ENCODE results near the gene PDE4C.

Gene PDE4C

DNA sequence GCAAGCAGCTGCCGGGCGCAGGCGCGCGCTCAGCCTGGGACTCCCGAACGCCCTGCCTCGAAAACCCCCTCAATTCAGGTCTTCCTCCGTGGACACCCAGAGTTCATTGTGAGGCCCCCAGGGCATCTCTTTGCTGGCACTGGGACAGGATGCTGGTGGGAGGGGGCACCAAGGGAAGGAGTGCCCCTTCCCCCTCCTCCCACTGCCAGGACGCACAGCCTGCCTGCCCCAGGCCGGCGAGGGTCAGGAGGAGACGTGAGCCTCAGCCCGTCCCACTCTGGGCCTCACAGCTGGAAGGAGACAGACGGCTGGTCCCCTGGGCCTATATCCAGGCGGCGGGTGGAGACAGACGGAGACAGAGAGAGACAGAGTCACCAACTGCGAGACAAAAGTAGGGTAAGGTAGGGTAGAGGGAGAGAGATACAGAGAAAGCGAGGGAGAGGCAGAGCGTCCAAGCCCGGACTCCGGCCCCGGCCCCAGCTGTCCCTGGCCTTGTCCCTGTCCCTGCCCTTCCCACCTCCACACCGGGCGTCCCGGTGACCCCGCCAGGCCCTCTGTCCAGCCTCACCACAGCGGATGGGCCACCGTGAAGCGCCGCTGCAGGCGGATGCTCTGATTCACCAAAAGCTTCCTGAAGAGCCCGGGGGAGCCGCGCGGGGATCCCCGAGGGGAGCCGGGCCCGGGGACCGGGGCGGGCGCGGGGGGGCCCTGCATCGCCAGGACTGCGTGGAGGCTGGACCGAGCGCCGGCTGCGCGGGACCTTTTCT, at the start of gene PDE4C:
PDE4C (minus strand) TSS at position 737 of the 767 bp plus-strand sequence; CDS start at position 714, 23 bp downstream.
- Histone ChIP-seq H3K4me1 (peaks cover 0 to 43% (median 31%) of the 10 kb centered on the region in 4 donors), H3K4me3 (peak within 1 kb of the TSS in 1 of 2 donors; percentile 25), H3K9me3 (no peaks in the 10 kb centered on the region), H3K27ac (peak within 1 kb of the TSS; percentile 2 to 57), H3K27me3 (peaks cover 0 to 80% of the 10 kb centered on the region in 2 donors), H3K36me3 (no peaks in the 10 kb centered on the region)
- TF ChIP-seq, protein P1, sequence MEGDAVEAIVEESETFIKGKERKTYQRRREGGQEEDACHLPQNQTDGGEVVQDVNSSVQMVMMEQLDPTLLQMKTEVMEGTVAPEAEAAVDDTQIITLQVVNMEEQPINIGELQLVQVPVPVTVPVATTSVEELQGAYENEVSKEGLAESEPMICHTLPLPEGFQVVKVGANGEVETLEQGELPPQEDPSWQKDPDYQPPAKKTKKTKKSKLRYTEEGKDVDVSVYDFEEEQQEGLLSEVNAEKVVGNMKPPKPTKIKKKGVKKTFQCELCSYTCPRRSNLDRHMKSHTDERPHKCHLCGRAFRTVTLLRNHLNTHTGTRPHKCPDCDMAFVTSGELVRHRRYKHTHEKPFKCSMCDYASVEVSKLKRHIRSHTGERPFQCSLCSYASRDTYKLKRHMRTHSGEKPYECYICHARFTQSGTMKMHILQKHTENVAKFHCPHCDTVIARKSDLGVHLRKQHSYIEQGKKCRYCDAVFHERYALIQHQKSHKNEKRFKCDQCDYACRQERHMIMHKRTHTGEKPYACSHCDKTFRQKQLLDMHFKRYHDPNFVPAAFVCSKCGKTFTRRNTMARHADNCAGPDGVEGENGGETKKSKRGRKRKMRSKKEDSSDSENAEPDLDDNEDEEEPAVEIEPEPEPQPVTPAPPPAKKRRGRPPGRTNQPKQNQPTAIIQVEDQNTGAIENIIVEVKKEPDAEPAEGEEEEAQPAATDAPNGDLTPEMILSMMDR (IDR thresholded peaks at IDR 0.05), result no peak
- peak in 1 of 2 donors; percentile 72 for DNase-seq
- intact Hi-C loops (cut with DNase I; ENCODE audit: low total_unique reads), result no loop called here

DNA sequence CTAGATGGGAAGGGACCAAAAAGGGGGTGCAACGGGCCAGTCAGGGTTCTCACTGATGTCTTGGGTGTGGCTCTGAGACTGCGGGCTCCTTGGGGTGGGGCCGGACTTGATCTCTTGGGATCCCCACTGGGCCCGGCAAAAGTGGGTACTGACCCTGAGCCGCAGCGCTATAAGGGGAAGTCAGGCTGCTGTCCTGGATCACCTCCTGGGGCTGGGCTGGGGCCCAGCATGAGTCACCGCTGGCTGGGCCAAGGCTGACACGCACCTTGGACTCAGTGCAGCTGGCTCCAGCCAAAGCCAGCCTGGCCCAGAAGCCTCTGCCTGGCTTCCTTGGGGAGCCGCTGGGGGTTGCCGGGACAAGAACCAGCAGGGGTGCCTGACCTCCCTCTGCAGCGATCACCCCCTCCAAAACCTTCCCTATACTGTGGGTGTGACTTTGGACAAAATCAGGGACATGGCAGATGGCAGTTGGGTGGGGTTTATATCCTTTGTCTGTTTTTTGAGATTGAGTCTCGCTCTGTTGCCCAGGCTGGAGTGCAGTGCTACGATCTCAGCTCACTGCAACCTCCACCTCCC, 48.6 kb upstream of the PDE4C start:
- peak; percentile 86 to 95 for DNase-seq
- H3K4me1 ChIP-seq, result peaks cover 4 to 71% (median 38%) of the 10 kb centered on the region in 4 donors
- H3K9me3 ChIP-seq, result no peaks in the 10 kb centered on the region
- H3K27me3 ChIP-seq, result no peaks in the 10 kb centered on the region
- H3K4me3 ChIP-seq, result peak overlapping the region; percentile 4 to 24
- H3K27ac ChIP-seq, result peak overlapping the region; percentile 74 to 100
- intact Hi-C loops (cut with DNase I; ENCODE audit: low total_unique reads), result no loop called here
- TF ChIP-seq, protein P1 (IDR thresholded peaks at IDR 0.05), result peak in 1 of 2 experiments; percentile 16
- peaks cover 16 to 25% (median 23%) of the 10 kb centered on the region in 3 donors for H3K36me3 ChIP-seq

DNA sequence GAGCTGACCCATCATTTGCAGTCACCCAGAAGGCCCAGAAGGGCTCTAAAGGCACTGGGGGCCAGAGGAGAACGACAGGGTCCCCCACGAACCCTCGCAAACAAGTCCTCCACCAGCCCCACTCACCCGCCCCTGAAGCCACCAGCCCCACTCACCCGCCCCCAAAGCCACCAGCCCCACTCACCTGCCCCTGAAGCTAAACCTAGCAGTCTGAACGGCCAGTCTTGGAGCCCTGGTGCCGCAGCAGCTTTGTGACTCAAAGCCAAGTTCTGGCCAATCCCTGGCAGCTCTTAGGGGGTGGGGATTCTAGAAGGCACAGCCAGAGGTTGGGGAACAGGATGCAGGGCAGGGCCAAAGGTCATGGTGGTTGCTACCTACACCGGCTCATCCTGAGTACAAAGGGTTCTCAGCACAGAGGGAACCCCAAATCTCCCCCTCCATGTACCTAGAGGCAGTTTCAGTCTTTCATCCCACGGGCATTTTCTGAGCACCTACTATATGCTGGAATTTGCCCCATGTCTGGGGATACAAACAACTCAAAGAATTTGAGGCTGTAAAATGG, 48.1 kb upstream of the PDE4C start, which contains the start of gene IQCN:
IQCN (minus strand) TSS at position 234 of the 562 bp plus-strand sequence. CDS start 4,974 bp downstream, outside the sequence.
- Histone ChIP-seq H3K9me3 (no peaks in the 10 kb centered on the region), H3K27ac (peak within 1 kb of the TSS; percentile 74 to 100), H3K36me3 (peaks cover 16 to 25% (median 23%) of the 10 kb centered on the region in 3 donors), H3K4me3 (peak within 1 kb of the TSS; percentile 4 to 24), H3K27me3 (no peaks in the 10 kb centered on the region), H3K4me1 (peaks cover 4 to 71% (median 38%) of the 10 kb centered on the region in 4 donors)
- TF ChIP-seq, protein P1 (IDR thresholded peaks at IDR 0.05), result no peak
- peak; percentile 39 to 83 for DNase-seq
- intact Hi-C loops (cut with DNase I; ENCODE audit: low total_unique reads), result no loop called here

DNA sequence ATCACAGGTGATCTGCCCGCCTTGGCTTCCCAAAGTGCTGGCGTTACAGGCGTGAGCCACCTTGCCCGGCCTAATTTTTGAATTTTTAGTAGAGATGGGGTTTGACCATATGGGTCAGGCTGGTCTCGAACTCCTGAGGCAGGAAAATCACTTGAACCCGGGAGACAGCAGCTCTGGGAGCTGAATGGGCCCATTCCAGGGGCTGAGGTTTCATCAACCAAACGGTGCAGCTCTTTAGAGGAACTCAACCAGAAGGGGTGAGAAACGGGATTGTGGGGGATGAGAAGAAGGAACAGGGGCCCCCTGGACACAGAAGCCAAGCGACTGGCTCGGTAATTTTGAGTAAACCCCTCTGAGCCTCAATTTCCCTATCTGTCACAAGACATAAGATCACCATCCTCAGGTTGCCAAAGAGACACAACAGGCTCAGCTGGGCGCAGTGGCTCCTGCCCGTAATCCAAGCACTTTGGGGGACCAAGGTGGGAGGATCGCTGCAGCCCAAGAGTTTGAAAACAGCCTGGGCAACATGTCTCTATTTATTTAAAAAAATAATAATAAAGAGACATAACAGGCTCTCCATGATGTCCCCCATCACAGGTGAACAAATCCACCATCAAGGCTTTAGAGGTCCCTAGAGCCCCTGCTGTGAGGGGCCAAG, 47.5 kb upstream of the PDE4C start:
- H3K4me1 ChIP-seq, result peaks cover 4 to 66% (median 33%) of the 10 kb centered on the region in 4 donors
- peak overlapping the region; percentile 74 to 100 for H3K27ac ChIP-seq
- peaks cover 12 to 19% (median 18%) of the 10 kb centered on the region in 3 donors for H3K36me3 ChIP-seq
- H3K4me3 ChIP-seq, result no peak overlapping the region
- H3K9me3 ChIP-seq, result no peaks in the 10 kb centered on the region
- TF ChIP-seq, protein P1 (IDR thresholded peaks at IDR 0.05), result no peak
- intact Hi-C loops (cut with DNase I; ENCODE audit: low total_unique reads), result no loop called here
- H3K27me3 ChIP-seq, result no peaks in the 10 kb centered on the region
- DNase-seq, result no peak

DNA sequence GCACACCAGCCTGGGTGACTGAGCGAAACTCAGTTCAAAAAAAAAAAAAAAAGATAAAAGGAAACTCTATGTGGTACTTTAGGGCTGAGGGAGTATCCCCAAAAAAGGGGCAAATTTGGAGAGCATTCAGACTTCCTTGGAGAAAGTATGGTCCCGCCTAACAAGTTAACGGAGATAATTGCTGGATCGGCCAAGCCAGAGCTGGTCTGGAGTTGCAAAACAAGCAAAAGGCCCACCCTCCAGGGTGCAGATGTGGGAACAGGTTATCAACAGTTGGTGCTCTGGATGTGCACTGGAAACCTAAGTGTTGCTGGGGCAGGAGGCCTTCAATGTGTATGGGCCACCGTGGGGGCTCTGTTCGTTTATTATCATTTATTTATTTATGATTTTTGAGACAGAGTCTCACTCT, 45.2 kb upstream of the PDE4C start:
- Histone ChIP-seq H3K36me3 (peaks cover 21 to 26% (median 22%) of the 10 kb centered on the region in 3 donors), H3K4me1 (peaks cover 4 to 44% (median 21%) of the 10 kb centered on the region in 4 donors), H3K4me3 (no peak overlapping the region), H3K9me3 (no peaks in the 10 kb centered on the region), H3K27me3 (no peaks in the 10 kb centered on the region), H3K27ac (no peak overlapping the region)
- TF ChIP-seq, protein P1 (IDR thresholded peaks at IDR 0.05), result no peak
- intact Hi-C loops (cut with DNase I; ENCODE audit: low total_unique reads), result no loop called here
- DNase-seq, result no peak

All from tibial artery (tissue), 4 donors.